Measurements from ENCODE around the gene TNIK.

GRCh38 chr3:171278299-171278590 is 182.0 kb downstream of the TNIK start:
- TF ChIP-seq, protein P1, sequence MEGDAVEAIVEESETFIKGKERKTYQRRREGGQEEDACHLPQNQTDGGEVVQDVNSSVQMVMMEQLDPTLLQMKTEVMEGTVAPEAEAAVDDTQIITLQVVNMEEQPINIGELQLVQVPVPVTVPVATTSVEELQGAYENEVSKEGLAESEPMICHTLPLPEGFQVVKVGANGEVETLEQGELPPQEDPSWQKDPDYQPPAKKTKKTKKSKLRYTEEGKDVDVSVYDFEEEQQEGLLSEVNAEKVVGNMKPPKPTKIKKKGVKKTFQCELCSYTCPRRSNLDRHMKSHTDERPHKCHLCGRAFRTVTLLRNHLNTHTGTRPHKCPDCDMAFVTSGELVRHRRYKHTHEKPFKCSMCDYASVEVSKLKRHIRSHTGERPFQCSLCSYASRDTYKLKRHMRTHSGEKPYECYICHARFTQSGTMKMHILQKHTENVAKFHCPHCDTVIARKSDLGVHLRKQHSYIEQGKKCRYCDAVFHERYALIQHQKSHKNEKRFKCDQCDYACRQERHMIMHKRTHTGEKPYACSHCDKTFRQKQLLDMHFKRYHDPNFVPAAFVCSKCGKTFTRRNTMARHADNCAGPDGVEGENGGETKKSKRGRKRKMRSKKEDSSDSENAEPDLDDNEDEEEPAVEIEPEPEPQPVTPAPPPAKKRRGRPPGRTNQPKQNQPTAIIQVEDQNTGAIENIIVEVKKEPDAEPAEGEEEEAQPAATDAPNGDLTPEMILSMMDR (IDR thresholded peaks at IDR 0.05): no peak
- no peak for TF ChIP-seq POLR2A (IDR thresholded peaks at IDR 0.05)
- no peak for TF ChIP-seq POLR2AphosphoS5 (IDR thresholded peaks at IDR 0.05)

Data from breast epithelium (tissue), 3 donors.